GM12878 (cell line): ENCODE measurements around the gene RHBG. TPM values are rescaled to one million over a fixed set of nuclear protein-coding genes. Genes with fewer than 3 reads are reported as not detected.

Experiments used
- ATAC-seq: fragments of 200-7000 bp; cut with Tn5 transposase; 3 replicates; pipeline ENCODE4 v1.9.1; 2020; ENCODE audit warnings: mild to moderate bottlenecking, moderate library complexity
- BruUV-seq: library from RNA; stranded (reverse); fragments of 400-500 nt; replicated peaks from 2 replicates; lab custom pipeline; 2021; lab: Mats Ljungman, UMichigan
- CTCF ChIA-PET: fragments of 300-600 bp; sonication (Branson Sonifier 250); formaldehyde crosslinking; extraction: SDS; loops from one replicate; lab custom pipeline; 2021; ENCODE audit warnings: inconsistent platforms; lab: Yijun Ruan, JAX
- POLR2A ChIA-PET: fragments of 350-600 bp; formaldehyde crosslinking; extraction: SDS; loops from one replicate; lab custom pipeline; 2021; ENCODE audit warnings: inconsistent platforms; lab: Charles Lee
- RAD21 ChIA-PET: fragments of 300-600 bp; sonication (Branson Sonifier 250); formaldehyde crosslinking; loops from one replicate; lab custom pipeline; 2023; ENCODE audit warnings: antibody characterized with exemption; ENCODE audit not compliant: unreplicated experiment; lab: Charles Lee
- SMC1A ChIA-PET: fragments of 300-600 bp; sonication (Branson Sonifier 250); formaldehyde crosslinking; loops from one replicate; lab custom pipeline; 2023; ENCODE audit not compliant: unreplicated experiment, uncharacterized antibody; lab: Charles Lee
- DNase-seq: peaks from one replicate; pipeline ENCODE4 v3.0.0-alpha.2; 2011; ENCODE audit warnings: low read depth, low spot score
- FAIRE-seq: peaks from 3 replicates; lab custom pipeline; 2011; peaks lifted over from hg19 to GRCh38; lab: Jason Lieb, UNC
- H2AFZ ChIP-seq: 2 replicates; pipeline ENCODE4 v1.6.0; 2011; ENCODE audit warnings: low read depth, low read length, control low read depth; ENCODE audit not compliant: control insufficient read depth
- H3K27ac ChIP-seq: 2 replicates; pipeline ENCODE4 v1.5.1; 2011; ENCODE audit warnings: control low read depth; ENCODE audit not compliant: control insufficient read depth, insufficient read depth
- H3K27me3 ChIP-seq, 2 experiments: replicated peaks in 1 of 2; 2 replicates each; pipeline versions ENCODE4 v1.6.0 to v1.6.1; 2011; ENCODE audit warnings: low read length in 1 of 2; ENCODE audit not compliant: control insufficient read depth in 2 of 2, insufficient read depth in 2 of 2
- H3K36me3 ChIP-seq, 2 experiments: 2 replicates each; pipeline ENCODE4 v1.5.1; 2011; ENCODE audit warnings: low read length in 1 of 2; ENCODE audit not compliant: control insufficient read depth in 2 of 2, insufficient read depth in 2 of 2
- H3K4me1 ChIP-seq: 2 replicates; pipeline ENCODE4 v1.6.1; 2011; ENCODE audit warnings: mild to moderate bottlenecking, low read length, moderate library complexity, mixed read lengths; ENCODE audit not compliant: control insufficient read depth, insufficient read depth
- H3K4me2 ChIP-seq: 2 replicates; pipeline ENCODE4 v1.6.0; 2011; ENCODE audit warnings: control low read depth; ENCODE audit not compliant: control insufficient read depth, insufficient read depth
- H3K4me3 ChIP-seq: fragments of 200-600 bp; sonication (generic); 2 replicates; pipeline ENCODE4 v1.5.1; 2016
- H3K79me2 ChIP-seq: 2 replicates; pipeline ENCODE4 v1.6.0; 2011; ENCODE audit warnings: low read length; ENCODE audit not compliant: control insufficient read depth, insufficient read depth
- H3K9ac ChIP-seq: 2 replicates; pipeline ENCODE4 v1.8.0; 2011; ENCODE audit warnings: low read length, control low read depth, mixed read lengths; ENCODE audit not compliant: control insufficient read depth, insufficient read depth
- H3K9me3 ChIP-seq: replicated peaks from 3 replicates; pipeline ENCODE4 v1.5.1; 2011; ENCODE audit warnings: mild to moderate bottlenecking, low read length; ENCODE audit not compliant: control insufficient read depth, insufficient read depth
- H4K20me1 ChIP-seq: 2 replicates; pipeline ENCODE4 v1.6.0; 2011; ENCODE audit not compliant: control insufficient read depth, insufficient read depth
- ASH2L ChIP-seq: fragments of 300-600, 200-600 bp; sonication (generic); IDR thresholded peaks from 2 replicates; pipeline ENCODE4 v1.6.1; 2017; ENCODE audit warnings: low read depth, mild to moderate bottlenecking, borderline replicate concordance
- BCL11A ChIP-seq: IDR thresholded peaks from 2 replicates; pipeline ENCODE4 v1.6.1; 2011; ENCODE audit warnings: low read depth, low read length
- CTCF ChIP-seq, 3 experiments: IDR thresholded peaks in 2 of 3; conservative IDR thresholded peaks in 1 of 3; 2 replicates each; pipeline ENCODE4 v1.5.1; 2011; ENCODE audit warnings: low read depth in 3 of 3, low read length in 3 of 3, mild to moderate bottlenecking in 3 of 3, control low read depth in 2 of 3, moderate library complexity in 2 of 3, inconsistent platforms in 1 of 3, mixed read lengths in 1 of 3; ENCODE audit not compliant: control insufficient read depth in 2 of 3, insufficient read depth in 1 of 3; ENCODE audit errors: extremely low read depth in 1 of 3
- E2F8 ChIP-seq: fragments of 450-650 bp; IDR thresholded peaks from 2 replicates; pipeline ENCODE4 v1.6.1; 2018; ENCODE audit warnings: mild to moderate bottlenecking, low read depth, moderate library complexity; ENCODE audit not compliant: partially characterized antibody
- IKZF1 ChIP-seq: fragments of 450-650 bp; conservative IDR thresholded peaks from 2 replicates; pipeline ENCODE4 v1.6.1; 2017; ENCODE audit warnings: antibody characterized with exemption, mild to moderate bottlenecking
- IRF4 ChIP-seq: IDR thresholded peaks from 2 replicates; pipeline ENCODE4 v1.6.1; 2011; ENCODE audit warnings: low read depth, low read length
- KAT2A ChIP-seq: conservative IDR thresholded peaks from 2 replicates; pipeline ENCODE4 v1.6.1; 2011; ENCODE audit warnings: low read depth, low read length; ENCODE audit not compliant: control insufficient read depth
- MEF2B ChIP-seq: fragments of 450-650 bp; IDR thresholded peaks from 2 replicates; pipeline ENCODE4 v1.6.1; 2018; ENCODE audit warnings: mild to moderate bottlenecking, moderate library complexity; ENCODE audit not compliant: partially characterized antibody, poor library complexity, severe bottlenecking
- NFXL1 ChIP-seq: fragments of 450-650 bp; IDR thresholded peaks from 2 replicates; pipeline ENCODE4 v1.6.1; 2017; ENCODE audit warnings: antibody characterized with exemption, mild to moderate bottlenecking, borderline replicate concordance
- USF2 ChIP-seq: IDR thresholded peaks from 2 replicates; pipeline ENCODE4 v1.6.1; 2011; ENCODE audit warnings: low read depth, low read length, improper control_type of control experiment, borderline replicate concordance
- YBX1 ChIP-seq: fragments of 450-650 bp; IDR thresholded peaks from 2 replicates; pipeline ENCODE4 v1.6.1; 2016; ENCODE audit warnings: antibody characterized with exemption
- WGBS: methylation state at CpG from one replicate; pipeline ENCODE4 v1.1.6; 2016; ENCODE audit warnings: low lambda C conversion rate; ENCODE audit not compliant: insufficient replicate concordance, insufficient coverage; ENCODE audit errors: missing lambda C conversion rate; 5-methylcytosine and 5-hydroxymethylcytosine counted together
- in situ Hi-C: fragments of 300-500 bp; cut with MboI; formaldehyde crosslinking; loops from 9 replicates; pipeline ENCODE4 v1.14.3; 2018; ENCODE audit warnings: mixed read lengths
- intact Hi-C: fragments of 100-400 bp; cut with micrococcal nuclease; formaldehyde crosslinking; loops from one replicate; pipeline ENCODE4 v1.14.2; 2022; ENCODE audit not compliant: unreplicated experiment
- polyA plus RNA-seq, 11 experiments: library from polyadenylated mRNA; depleted of rRNA in 4 of 11; unstranded in 6 of 11; stranded (reverse) in 5 of 11; fragments of >200 nt; fragmentation: Nextera tagmentation in 4 of 11; fragmentation: Illumina TruSeq in 1 of 11; extraction: Ambion mirVana in 4 of 11; extraction: Trizol in 1 of 11; gene quantifications; 1 replicate in 1 of 11; 2 replicates in 10 of 11; pipeline versions ENCODE4 v1.2.1 to v1.2.3, GENCODE V29; 2011 to 2016; ENCODE audit warnings: inconsistent platforms in 2 of 11, missing spikeins in 2 of 11, low read depth in 1 of 11
- total RNA-seq, 4 experiments: library from RNA; depleted of rRNA in 3 of 4; stranded (reverse); fragments of >200 nt in 3 of 4; fragmentation: Illumina TruSeq in 1 of 4; extraction: Trizol in 1 of 4; gene quantifications; 2 replicates each; pipeline versions ENCODE4 v1.2.1 to v1.2.3, GENCODE V29; 2013 to 2021

RHBG gene
- total and polyA plus RNA-seq, 10 of the 15 experiments (the other 5 are each of a cell fraction or from before 2014, with no cell fraction given): not detected

- ChIA-PET SMC1A (no interaction called here), CTCF (interaction anchor here (0.8 to 1.3 kb wide), 3 partner anchors 9 to 66 kb away, joined by 3 to 5 read pairs (median 3); no protein-coding TSS in a partner anchor)
- peaks cover 6 to 11% of the 10 kb centered on the region in 2 experiments for H3K27me3 ChIP-seq
- H3K36me3 ChIP-seq: no peaks in the 10 kb centered on the region
- no TSS peak for BruUV-seq
- TF ChIP-seq USF2: no peak
- no peak for TF ChIP-seq IRF4
- no peak for TF ChIP-seq ASH2L
- TF ChIP-seq KAT2A: no peak
- TF ChIP-seq, all 136 proteins: peak for 0
- Histone ChIP-seq H3K4me1 (no peaks in the 10 kb centered on the region), H3K27ac (no peak overlapping the region), H3K9me3 (no peaks in the 10 kb centered on the region), H3K4me2 (no peak overlapping the region), H3K4me3 (no peak overlapping the region), H3K79me2 (no peaks in the 10 kb centered on the region), H3K9ac (no peak overlapping the region), H4K20me1 (no peaks in the 10 kb centered on the region), H2AFZ (no peak overlapping the region)
- DNase-seq (no peak), ATAC-seq (no peak), FAIRE-seq (no peak)
- RAD21 ChIA-PET: no interaction called here
- intact Hi-C loops (no loop called here), in situ Hi-C loops (no loop called here)
- WGBS: 26% methylated on average over 8 of the region's 8 CpGs
- POLR2A ChIA-PET: no interaction called here
These were observed 22.7 kb downstream of the RHBG start for GRCh38 chr1:156391701-156392100.

- FAIRE-seq: no peak
- CTCF ChIA-PET: interaction anchor here (0.8 to 1.3 kb wide), 3 partner anchors 10 to 65 kb away, joined by 3 to 5 read pairs (median 3); no protein-coding TSS in a partner anchor
- DNase-seq: no peak
- ATAC-seq: no peak
- Histone ChIP-seq H2AFZ (no peak overlapping the region), H3K4me3 (no peak overlapping the region), H3K9ac (no peak overlapping the region), H3K79me2 (no peaks in the 10 kb centered on the region), H3K36me3 (no peaks in the 10 kb centered on the region), H3K27me3 (peaks cover 6 to 11% of the 10 kb centered on the region in 2 experiments), H3K27ac (no peak overlapping the region), H3K4me1 (no peaks in the 10 kb centered on the region), H3K9me3 (no peaks in the 10 kb centered on the region), H3K4me2 (no peak overlapping the region), H4K20me1 (no peaks in the 10 kb centered on the region)
- SMC1A ChIA-PET: interaction anchor here (1.8 kb wide), 1 partner anchor 27 kb away, joined by 7 read pairs; no protein-coding TSS in a partner anchor
- in situ Hi-C loops (no loop called here), intact Hi-C loops (no loop called here)
- POLR2A ChIA-PET: no interaction called here
- 50% methylated on average over 13 of the region's 13 CpGs for WGBS
- no TSS peak for BruUV-seq
- RAD21 ChIA-PET: no interaction called here
- no peak for TF ChIP-seq IKZF1
- TF ChIP-seq MEF2B: no peak
- TF ChIP-seq CTCF (IDR thresholded peaks at IDR 0.05 in 2 of 3, conservative IDR thresholded peaks at IDR 0.05 in 1 of 3; ENCODE audit: control insufficient read depth in 2 of 3, extremely low read depth in 1 of 3, insufficient read depth in 1 of 3, low read depth in 3 of 3, low read length in 3 of 3): no peak
- TF ChIP-seq KAT2A: no peak
- no peak for TF ChIP-seq NFXL1
- no peak for TF ChIP-seq YBX1
- TF ChIP-seq BCL11A: no peak
- TF ChIP-seq E2F8: no peak
These were observed 23.4 kb downstream of the RHBG start for GRCh38 chr1:156392452-156392853.
